Stomach (tissue), 9 donors: ENCODE results near the gene HADH. TPM values are rescaled to one million over a fixed set of nuclear protein-coding genes. Genes with fewer than 3 reads are reported as not detected.

ENCODE experiments used
- DNase-seq, 2 donors: peaks; one replicate each; pipeline versions ENCODE4 v3.0.0 to v3.0.0-alpha.2; 2013 to 2019
- H3K27ac ChIP-seq, 5 donors: fragments of 200-600 bp in 4 of 5; sonication (generic) in 4 of 5; one replicate each; pipeline ENCODE4 v1.5.1; 2013 to 2019; ENCODE audit warnings: mild to moderate bottlenecking in 1 of 5, moderate library complexity in 1 of 5
- H3K27me3 ChIP-seq, 3 donors: fragments of 200-600 bp; sonication (generic); one replicate each; pipeline ENCODE4 v1.5.1; 2017 to 2019; ENCODE audit warnings: mixed run types in 1 of 3
- H3K36me3 ChIP-seq, 4 donors: fragments of 200-600 bp; sonication (generic); 1 replicate in 3 of 4; 2 replicates in 1 of 4; pipeline ENCODE4 v1.5.1; 2016 to 2019
- H3K4me1 ChIP-seq, 4 donors: fragments of 200-600 bp; sonication (generic); one replicate each; pipeline ENCODE4 v1.5.1; 2016 to 2019
- H3K4me3 ChIP-seq, 4 donors: fragments of 200-600 bp; sonication (generic) in 3 of 4; one replicate each; pipeline ENCODE4 v1.5.1; 2016 to 2019; ENCODE audit warnings: mild to moderate bottlenecking in 1 of 4
- H3K9me3 ChIP-seq, 4 donors: fragments of 200-600 bp; sonication (generic); one replicate each; pipeline ENCODE4 v1.5.1; 2016 to 2019
- EP300 ChIP-seq: sonication (generic); formaldehyde crosslinking; IDR thresholded peaks from one replicate; pipeline ENCODE4 v1.6.1; 2017; ENCODE audit warnings: antibody characterized with exemption
- POLR2A ChIP-seq, 4 donors: fragments of 450-650 bp; IDR thresholded peaks; one replicate each; pipeline ENCODE4 v1.6.1; 2016; ENCODE audit warnings: antibody characterized with exemption in 4 of 4, control low read depth in 2 of 4, mild to moderate bottlenecking in 1 of 4, moderate library complexity in 1 of 4
- POLR2AphosphoS5 ChIP-seq, 3 donors: sonication (generic); formaldehyde crosslinking; IDR thresholded peaks; one replicate each; pipeline ENCODE4 v1.6.1; 2016; ENCODE audit warnings: antibody characterized with exemption in 3 of 3
- WGBS, 5 donors: extraction: QIAGEN DNeasy Blood & Tissue Kit in 3 of 5; methylation state at CpG; one replicate each; pipeline versions ENCODE4 v1.1.5 to v1.1.7; 2013 to 2018; 5-methylcytosine and 5-hydroxymethylcytosine counted together
- intact Hi-C: fragments of 100-400 bp; cut with DNase I; formaldehyde crosslinking; loops from one replicate; pipeline ENCODE4 v1.15.1; 2023; ENCODE audit warnings: low total_unique reads
- polyA plus RNA-seq, 3 donors: library from polyadenylated mRNA; stranded (reverse); fragments of 200-250 nt; gene quantifications; one replicate each; pipeline ENCODE4 v1.2.3, GENCODE V29; 2013
- total RNA-seq, 5 donors: library from RNA; depleted of rRNA; stranded (reverse); fragments of >200 nt; gene quantifications; one replicate each; pipeline versions ENCODE4 v1.1.0 to v1.2.3, GENCODE V29; 2014 to 2016
- TF ChIP-seq, protein P1 (sequence below), 7 experiments: fragments of 450-650 bp in 4 of 7; fragments of 200-600 bp in 3 of 7; sonication (generic) in 3 of 7; IDR thresholded peaks; one replicate each; pipeline ENCODE4 v1.5.1; 2016 to 2019; ENCODE audit warnings: antibody characterized with exemption in 7 of 7, control low read depth in 2 of 7, mild to moderate bottlenecking in 1 of 7
- donor health status: healthy with polysubstance abuse.
- donor health status: Bipolar disorder and iron deficiency.
- donor health status: healthy.

HADH gene
- total and polyA plus RNA-seq, 8 donors, result 51.6 to 118 (median 64.7) TPM

DNA sequence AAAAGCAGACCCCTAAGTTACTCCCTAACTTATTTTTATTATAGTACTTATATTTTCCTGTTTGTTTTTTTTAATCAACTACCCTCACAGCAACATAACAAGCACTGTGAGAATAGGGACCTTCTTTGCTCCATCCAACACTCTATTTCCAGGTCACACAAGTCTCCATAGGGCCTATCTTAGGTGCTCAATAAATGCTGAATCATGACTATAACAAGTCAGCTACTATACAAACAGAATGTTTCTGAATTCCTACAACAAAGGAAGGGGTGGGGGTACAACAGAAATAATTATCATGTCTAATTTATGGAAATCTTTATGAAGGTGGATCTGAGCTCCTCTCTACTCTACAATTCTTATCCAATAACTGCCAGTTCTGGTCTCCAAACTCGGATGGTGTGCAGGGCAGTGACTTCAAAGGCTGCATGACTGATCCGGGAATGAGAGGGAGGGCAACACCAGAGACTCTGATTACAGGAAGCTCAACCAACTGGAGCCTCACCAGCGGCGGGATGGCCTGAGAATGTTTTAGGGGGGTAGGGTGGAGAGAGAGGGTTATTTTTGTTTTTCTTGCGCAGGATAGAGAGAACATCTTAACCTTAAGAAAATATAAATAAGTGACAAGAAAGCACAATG lies 71.1 kb downstream of the HADH start:
- H3K36me3 ChIP-seq, result no peaks in the 10 kb centered on the region
- H3K4me3 ChIP-seq, result no peak overlapping the region
- TF ChIP-seq EP300 (no peak), POLR2AphosphoS5 (IDR thresholded peaks at IDR 0.05) (no peak), POLR2A (IDR thresholded peaks at IDR 0.05) (no peak)
- TF ChIP-seq, protein P1, sequence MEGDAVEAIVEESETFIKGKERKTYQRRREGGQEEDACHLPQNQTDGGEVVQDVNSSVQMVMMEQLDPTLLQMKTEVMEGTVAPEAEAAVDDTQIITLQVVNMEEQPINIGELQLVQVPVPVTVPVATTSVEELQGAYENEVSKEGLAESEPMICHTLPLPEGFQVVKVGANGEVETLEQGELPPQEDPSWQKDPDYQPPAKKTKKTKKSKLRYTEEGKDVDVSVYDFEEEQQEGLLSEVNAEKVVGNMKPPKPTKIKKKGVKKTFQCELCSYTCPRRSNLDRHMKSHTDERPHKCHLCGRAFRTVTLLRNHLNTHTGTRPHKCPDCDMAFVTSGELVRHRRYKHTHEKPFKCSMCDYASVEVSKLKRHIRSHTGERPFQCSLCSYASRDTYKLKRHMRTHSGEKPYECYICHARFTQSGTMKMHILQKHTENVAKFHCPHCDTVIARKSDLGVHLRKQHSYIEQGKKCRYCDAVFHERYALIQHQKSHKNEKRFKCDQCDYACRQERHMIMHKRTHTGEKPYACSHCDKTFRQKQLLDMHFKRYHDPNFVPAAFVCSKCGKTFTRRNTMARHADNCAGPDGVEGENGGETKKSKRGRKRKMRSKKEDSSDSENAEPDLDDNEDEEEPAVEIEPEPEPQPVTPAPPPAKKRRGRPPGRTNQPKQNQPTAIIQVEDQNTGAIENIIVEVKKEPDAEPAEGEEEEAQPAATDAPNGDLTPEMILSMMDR (IDR thresholded peaks at IDR 0.05), result no peak
- H3K27me3 ChIP-seq, result peaks cover 0 to 8% (median 0%) of the 10 kb centered on the region in 3 donors
- DNase-seq, result no peak
- H3K4me1 ChIP-seq, result peaks cover 0 to 4% (median 0%) of the 10 kb centered on the region in 4 donors
- intact Hi-C loops, result no loop called here
- H3K27ac ChIP-seq, result no peak overlapping the region
- WGBS, 5 donors, result 62 to 74% (median 65%) methylated on average over 5 of the region's 5 CpGs
- no peaks in the 10 kb centered on the region for H3K9me3 ChIP-seq

DNA sequence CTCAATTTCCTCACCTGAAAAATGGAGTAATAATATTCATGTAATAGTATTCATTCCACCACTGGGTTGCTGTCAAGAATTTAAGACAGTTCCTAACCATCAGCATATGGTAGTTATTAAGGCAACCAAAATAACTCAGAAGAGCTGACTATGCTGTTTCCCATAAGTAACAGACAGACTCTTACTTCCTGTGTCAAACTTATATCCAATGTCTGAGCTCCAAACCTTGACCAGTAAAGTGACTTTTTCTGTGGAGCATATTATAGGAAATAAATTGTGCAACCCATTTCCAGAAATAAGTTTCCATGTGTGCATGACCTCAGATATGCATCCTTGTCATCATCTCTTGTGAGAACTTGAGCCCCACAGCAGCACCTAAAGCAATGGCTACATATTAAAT lies 78.8 kb downstream of the HADH start:
- Histone ChIP-seq H3K27ac (no peak overlapping the region), H3K9me3 (no peaks in the 10 kb centered on the region), H3K27me3 (no peaks in the 10 kb centered on the region), H3K4me3 (no peak overlapping the region), H3K4me1 (no peaks in the 10 kb centered on the region), H3K36me3 (no peaks in the 10 kb centered on the region)
- TF ChIP-seq POLR2AphosphoS5 (IDR thresholded peaks at IDR 0.05), result no peak
- TF ChIP-seq POLR2A (IDR thresholded peaks at IDR 0.05), result no peak
- no peak for TF ChIP-seq EP300
- TF ChIP-seq, protein P1 (IDR thresholded peaks at IDR 0.05), result no peak
- no peak for DNase-seq
- intact Hi-C loops, result no loop called here

DNA sequence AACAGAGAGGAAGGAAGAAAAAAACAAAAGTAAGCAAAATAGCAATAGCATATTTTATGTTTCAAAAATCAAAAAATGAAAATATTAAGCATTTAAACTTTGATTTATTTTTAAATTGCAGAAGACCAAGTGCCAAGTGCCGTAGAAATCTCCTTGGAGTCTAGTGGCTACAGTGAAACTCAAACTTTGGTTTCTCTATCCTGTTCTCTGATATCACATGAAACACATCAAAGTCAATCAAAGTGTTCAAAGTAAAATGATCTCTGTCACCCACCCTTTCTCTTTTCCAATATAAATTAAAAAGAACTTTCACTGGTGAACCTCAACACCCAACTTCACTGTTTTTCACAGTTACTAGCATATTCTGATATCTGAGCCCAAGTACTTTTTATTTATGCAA lies 81.1 kb downstream of the HADH start:
- DNase-seq, result no peak
- TF ChIP-seq, protein P1 (IDR thresholded peaks at IDR 0.05), result no peak
- TF ChIP-seq POLR2AphosphoS5 (IDR thresholded peaks at IDR 0.05) (no peak), POLR2A (IDR thresholded peaks at IDR 0.05) (no peak), EP300 (no peak)
- Histone ChIP-seq H3K27ac (no peak overlapping the region), H3K4me1 (no peaks in the 10 kb centered on the region), H3K4me3 (no peak overlapping the region), H3K9me3 (no peaks in the 10 kb centered on the region), H3K36me3 (no peaks in the 10 kb centered on the region), H3K27me3 (no peaks in the 10 kb centered on the region)
- intact Hi-C loops, result no loop called here
- WGBS, 5 donors, result 74 to 89% (median 86%) methylated on average over 1 of the region's 1 CpG

DNA sequence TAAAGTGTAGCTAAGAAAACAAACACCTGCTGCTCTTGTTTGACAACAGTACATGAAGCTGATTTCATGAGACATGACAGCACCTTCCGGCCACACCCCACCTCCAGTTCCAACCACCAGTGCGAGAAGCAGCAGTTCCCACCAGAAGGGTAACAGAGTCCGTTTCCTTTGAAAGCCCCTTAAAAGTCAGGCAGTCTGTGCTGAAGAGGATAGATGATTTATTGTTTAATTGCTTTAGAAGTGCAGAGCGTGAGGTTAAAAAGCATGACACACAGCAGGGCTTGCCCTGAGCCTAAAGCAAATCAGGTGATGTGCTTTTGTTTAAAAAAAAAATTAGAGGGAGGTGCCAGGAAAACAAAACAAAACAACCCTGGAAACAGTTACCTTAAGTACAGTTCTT lies 82.6 kb downstream of the HADH start:
- H3K9me3 ChIP-seq, result no peaks in the 10 kb centered on the region
- no peaks in the 10 kb centered on the region for H3K4me1 ChIP-seq
- no peak overlapping the region for H3K4me3 ChIP-seq
- no peaks in the 10 kb centered on the region for H3K36me3 ChIP-seq
- WGBS, 5 donors, result 17 to 50% (median 42%) methylated on average over 4 of the region's 4 CpGs
- no peak overlapping the region for H3K27ac ChIP-seq
- TF ChIP-seq POLR2AphosphoS5 (IDR thresholded peaks at IDR 0.05) (no peak), POLR2A (IDR thresholded peaks at IDR 0.05) (no peak), EP300 (no peak)
- TF ChIP-seq, protein P1 (IDR thresholded peaks at IDR 0.05), result no peak
- H3K27me3 ChIP-seq, result no peaks in the 10 kb centered on the region
- intact Hi-C loops, result no loop called here
- peak in 1 of 2 donors; percentile 54 for DNase-seq
